Stimulated activated naive B cell treated with anti-CD40 and anti-IgM and Interleukin-4, amounts not matched to agents 10 μg/mL and 1 μg/mL and 100 μg/mL, for 72 hours (primary cell): ENCODE measurements around the gene SNN.

ENCODE experiments used
- ATAC-seq, 2 donors: fragments of 150-1000 bp; cut with Tn5 transposase; replicated peaks; 2 replicates each; pipeline ENCODE4 v1.10.0; 2021; ENCODE audit warnings: moderate library complexity in 1 of 2
- DNase-seq: peaks from one replicate; pipeline ENCODE4 v3.0.0; 2021
- H3K27ac Mint-ChIP-seq: one replicate; pipeline ENCODE4 v1.8.0; 2022; ENCODE audit warnings: mild to moderate bottlenecking, mixed read lengths
- H3K27me3 Mint-ChIP-seq, 2 donors: one replicate each; pipeline ENCODE4 v1.8.0; 2022; ENCODE audit warnings: mixed read lengths in 2 of 2
- H3K36me3 Mint-ChIP-seq, 2 donors: one replicate each; pipeline ENCODE4 v1.8.0; 2022; ENCODE audit warnings: mixed read lengths in 2 of 2, mild to moderate bottlenecking in 1 of 2
- H3K4me1 Mint-ChIP-seq, 2 donors: one replicate each; pipeline ENCODE4 v1.8.0; 2022; ENCODE audit warnings: mixed read lengths in 2 of 2, mild to moderate bottlenecking in 1 of 2
- H3K4me3 Mint-ChIP-seq, 2 donors: one replicate each; pipeline ENCODE4 v1.8.0; 2022; ENCODE audit warnings: mild to moderate bottlenecking in 2 of 2, mixed read lengths in 2 of 2, moderate library complexity in 1 of 2
- H3K9me3 Mint-ChIP-seq, 2 donors: one replicate each; pipeline ENCODE4 v1.8.0; 2022; ENCODE audit warnings: mixed read lengths in 2 of 2, mild to moderate bottlenecking in 1 of 2

The SNN gene

DNA sequence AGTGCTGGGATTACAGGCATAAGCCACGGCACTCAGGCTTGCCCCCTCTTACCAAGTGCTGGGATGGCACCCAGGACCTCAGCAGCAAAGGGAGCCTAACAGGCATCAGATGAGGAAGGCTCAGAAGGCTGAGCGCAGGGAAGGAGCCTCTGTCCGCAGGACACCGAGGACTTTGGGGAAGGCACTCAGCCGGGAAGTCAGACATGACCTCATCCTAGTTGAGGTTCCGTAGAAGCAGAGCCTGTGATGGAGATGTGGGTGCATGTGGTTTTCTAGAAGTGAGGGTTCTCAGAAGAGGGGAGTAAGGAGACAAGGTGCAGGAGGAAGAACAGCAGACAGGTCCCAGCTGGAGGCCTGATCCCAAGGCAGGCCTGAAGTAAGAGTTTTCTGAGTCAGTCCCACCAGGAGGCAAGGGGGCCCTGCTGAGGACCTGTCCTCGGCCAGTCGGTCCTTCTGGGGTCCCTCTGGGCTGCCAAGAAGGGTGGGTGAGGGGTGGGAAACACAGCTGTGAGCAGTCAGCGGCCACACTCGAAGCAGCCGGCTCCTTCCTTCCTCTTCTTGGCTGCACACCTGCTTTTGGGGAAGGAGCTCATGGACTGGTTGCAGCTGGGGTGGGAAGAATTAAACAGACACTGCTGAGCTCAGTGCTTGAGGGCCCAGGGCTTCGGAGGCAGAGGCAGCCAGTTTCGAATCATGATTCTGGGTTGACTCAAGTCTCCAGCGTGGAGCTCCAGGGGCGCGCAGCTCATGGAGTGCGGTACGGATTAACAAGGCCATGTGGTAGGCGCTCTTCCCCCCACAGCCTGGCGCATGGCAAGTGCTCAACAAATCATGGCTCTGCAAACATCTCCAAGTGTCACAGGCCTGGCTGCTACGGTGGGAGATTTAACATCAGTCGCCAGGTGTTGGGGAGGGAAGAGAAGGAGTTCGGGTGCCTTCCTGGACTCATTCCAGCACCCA, 38.9 kb upstream of the SNN start:
- peak overlapping the region; percentile 3 to 56 for H3K4me3 Mint-ChIP-seq

GRCh38 chr16:11630046-11630767, 38.0 kb upstream of the SNN start:
- H3K27ac Mint-ChIP-seq, result no peak overlapping the region
- no peaks in the 10 kb centered on the region for H3K9me3 Mint-ChIP-seq
- ATAC-seq (no peak), DNase-seq (no peak)
- no peaks in the 10 kb centered on the region for H3K36me3 Mint-ChIP-seq
- H3K4me3 Mint-ChIP-seq, result no peak overlapping the region
- peaks cover 0 to under 1% of the 10 kb centered on the region in 2 donors for H3K27me3 Mint-ChIP-seq
- H3K4me1 Mint-ChIP-seq, result peaks cover 28 to 43% of the 10 kb centered on the region in 2 donors

More for the DNA sequence above, 38.9 kb upstream of the SNN start:
- peaks cover 35 to 48% of the 10 kb centered on the region in 2 donors for H3K4me1 Mint-ChIP-seq
- no peaks in the 10 kb centered on the region for H3K9me3 Mint-ChIP-seq
- peaks cover 0 to under 1% of the 10 kb centered on the region in 2 donors for H3K36me3 Mint-ChIP-seq
- DNase-seq, result peak; percentile 33
- H3K27me3 Mint-ChIP-seq, result no peaks in the 10 kb centered on the region
- ATAC-seq, result peak; percentile 74 to 75
- peak overlapping the region; percentile 72 for H3K27ac Mint-ChIP-seq

DNA sequence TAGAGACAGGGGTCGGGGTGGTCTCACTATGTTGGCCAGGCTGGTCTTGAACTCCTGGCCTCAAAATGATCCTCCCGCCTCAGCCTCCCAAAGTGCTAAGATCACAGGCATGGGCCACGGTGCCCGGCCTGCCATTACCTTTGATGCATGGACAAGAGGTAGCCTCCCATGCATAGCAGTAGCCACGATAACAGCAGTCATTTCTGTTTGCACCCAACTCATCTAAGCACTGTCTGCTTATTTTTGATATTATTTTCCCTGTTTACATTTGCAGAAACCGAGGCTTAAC, 37.5 kb upstream of the SNN start:
- Mint-ChIP-seq H3K27me3 (peaks cover 0 to 6% of the 10 kb centered on the region in 2 donors), H3K4me3 (no peak overlapping the region), H3K4me1 (peaks cover 23 to 38% of the 10 kb centered on the region in 2 donors), H3K36me3 (no peaks in the 10 kb centered on the region), H3K9me3 (no peaks in the 10 kb centered on the region), H3K27ac (no peak overlapping the region)
- DNase-seq, result no peak
- ATAC-seq, result no peak

DNA sequence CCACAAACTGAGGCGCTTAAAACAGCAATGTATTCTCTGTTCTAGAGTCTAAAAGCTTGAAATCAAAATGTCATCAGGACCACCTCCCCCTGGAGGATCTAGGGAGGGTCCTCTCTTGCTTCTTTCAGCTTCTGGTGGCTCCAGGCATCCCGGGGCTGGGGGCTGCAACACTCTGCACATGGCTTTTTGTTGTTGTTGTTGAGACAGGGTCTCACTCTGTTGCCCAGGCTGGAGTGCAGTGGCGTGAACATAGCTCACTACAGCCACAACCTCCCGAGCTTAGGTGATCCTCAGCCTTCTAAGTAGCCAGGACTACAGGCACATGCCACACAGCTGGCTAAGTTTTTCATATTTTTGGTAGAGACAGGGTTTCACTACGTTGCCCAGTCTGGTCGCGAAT, 37.0 kb upstream of the SNN start:
- H3K9me3 Mint-ChIP-seq, result no peaks in the 10 kb centered on the region
- DNase-seq, result no peak
- H3K4me3 Mint-ChIP-seq, result no peak overlapping the region
- H3K27me3 Mint-ChIP-seq, result peaks cover 0 to 8% of the 10 kb centered on the region in 2 donors
- no peak for ATAC-seq
- no peak overlapping the region for H3K27ac Mint-ChIP-seq
- no peaks in the 10 kb centered on the region for H3K36me3 Mint-ChIP-seq
- H3K4me1 Mint-ChIP-seq, result peaks cover 23 to 37% of the 10 kb centered on the region in 2 donors

- Mint-ChIP-seq H3K9me3 (no peaks in the 10 kb centered on the region), H3K4me3 (no peak overlapping the region), H3K27ac (peak overlapping the region; percentile 56), H3K4me1 (peaks cover 23 to 37% of the 10 kb centered on the region in 2 donors), H3K27me3 (peaks cover 0 to 8% of the 10 kb centered on the region in 2 donors), H3K36me3 (no peaks in the 10 kb centered on the region)
- ATAC-seq, result no peak
- no peak for DNase-seq
Measured at GRCh38 chr16:11632455-11632939, 35.8 kb upstream of the SNN start.

- H3K9me3 Mint-ChIP-seq, result no peaks in the 10 kb centered on the region
- peaks cover 0 to 8% of the 10 kb centered on the region in 2 donors for H3K27me3 Mint-ChIP-seq
- H3K4me1 Mint-ChIP-seq, result peaks cover 20 to 34% of the 10 kb centered on the region in 2 donors
- H3K27ac Mint-ChIP-seq, result no peak overlapping the region
- H3K36me3 Mint-ChIP-seq, result no peaks in the 10 kb centered on the region
- ATAC-seq, result no peak
- no peak overlapping the region for H3K4me3 Mint-ChIP-seq
- no peak for DNase-seq
Measured at GRCh38 chr16:11633113-11633512, 35.1 kb upstream of the SNN start.

- peaks cover 7 to 8% of the 10 kb centered on the region in 2 donors for H3K27me3 Mint-ChIP-seq
- H3K4me1 Mint-ChIP-seq, result peaks cover 17 to 22% of the 10 kb centered on the region in 2 donors
- H3K27ac Mint-ChIP-seq, result no peak overlapping the region
- H3K4me3 Mint-ChIP-seq, result no peak overlapping the region
- H3K36me3 Mint-ChIP-seq, result no peaks in the 10 kb centered on the region
- no peaks in the 10 kb centered on the region for H3K9me3 Mint-ChIP-seq
- ATAC-seq (no peak), DNase-seq (no peak)
Measured at GRCh38 chr16:11634312-11634711, 33.9 kb upstream of the SNN start.

DNA sequence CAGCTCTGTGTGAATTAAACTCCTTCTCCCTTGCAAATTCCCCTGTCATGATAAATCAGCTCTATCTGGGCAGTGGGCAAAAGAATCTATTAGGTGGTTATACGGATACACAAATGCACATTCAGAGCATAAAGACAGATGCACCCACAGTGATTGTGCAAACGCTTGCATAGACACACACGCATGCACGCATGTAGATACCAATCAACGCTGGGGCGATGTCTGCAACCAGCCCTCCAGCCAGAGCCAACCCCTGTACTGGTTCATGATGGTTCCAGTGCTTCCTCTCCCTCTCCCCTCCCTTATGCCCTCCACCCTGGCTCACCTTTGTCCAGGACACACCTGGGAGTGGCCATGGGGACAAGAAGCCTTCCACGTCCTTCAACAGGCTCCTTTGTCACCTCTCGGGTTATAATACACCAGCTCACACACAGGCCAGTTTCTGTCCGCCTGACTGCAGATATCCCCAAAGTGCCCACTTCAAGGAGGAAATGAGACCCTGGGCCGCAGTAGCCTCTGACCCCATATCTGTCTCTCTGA, 33.1 kb upstream of the SNN start:
- no peak for DNase-seq
- ATAC-seq, result no peak
- no peaks in the 10 kb centered on the region for H3K36me3 Mint-ChIP-seq
- H3K27ac Mint-ChIP-seq, result no peak overlapping the region
- no peak overlapping the region for H3K4me3 Mint-ChIP-seq
- H3K9me3 Mint-ChIP-seq, result no peaks in the 10 kb centered on the region
- peaks cover 7 to 8% of the 10 kb centered on the region in 2 donors for H3K27me3 Mint-ChIP-seq
- peaks cover 12 to 13% of the 10 kb centered on the region in 2 donors for H3K4me1 Mint-ChIP-seq

DNA sequence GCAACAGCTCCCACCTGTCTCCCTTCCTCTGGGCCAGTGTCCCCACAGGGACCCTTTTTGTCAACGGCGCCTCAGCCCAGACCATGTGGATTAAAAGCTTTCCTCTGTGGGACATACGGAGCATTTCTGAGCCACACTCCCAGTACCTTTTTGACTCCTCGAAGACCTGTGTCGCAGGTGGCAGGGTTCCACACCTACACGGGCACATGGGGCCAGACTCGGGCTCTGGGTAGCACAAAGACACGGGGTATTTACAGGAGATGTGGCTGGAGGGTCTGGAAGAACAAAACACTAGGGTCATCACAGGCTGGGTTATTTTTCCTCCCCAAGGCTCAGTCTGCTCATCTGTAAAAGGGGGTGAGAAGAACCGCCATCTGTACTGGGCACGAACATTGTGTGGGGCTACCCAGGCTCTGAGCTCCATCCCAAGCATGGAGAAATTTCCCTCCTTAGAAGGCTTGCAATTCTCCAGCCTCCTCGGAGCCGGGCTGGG, 32.5 kb upstream of the SNN start:
- Mint-ChIP-seq H3K9me3 (no peaks in the 10 kb centered on the region), H3K36me3 (no peaks in the 10 kb centered on the region), H3K27me3 (peaks cover 7 to 8% of the 10 kb centered on the region in 2 donors), H3K27ac (no peak overlapping the region), H3K4me3 (no peak overlapping the region), H3K4me1 (peaks cover 9 to 11% of the 10 kb centered on the region in 2 donors)
- ATAC-seq, result no peak
- no peak for DNase-seq

- peaks cover 7 to 8% of the 10 kb centered on the region in 2 donors for H3K27me3 Mint-ChIP-seq
- no peaks in the 10 kb centered on the region for H3K36me3 Mint-ChIP-seq
- ATAC-seq (peak in 1 of 2 donors; percentile 27), DNase-seq (no peak)
- no peak overlapping the region for H3K27ac Mint-ChIP-seq
- H3K9me3 Mint-ChIP-seq, result no peaks in the 10 kb centered on the region
- no peak overlapping the region for H3K4me3 Mint-ChIP-seq
- H3K4me1 Mint-ChIP-seq, result peaks cover 13 to 16% of the 10 kb centered on the region in 2 donors
Measured at GRCh38 chr16:11636172-11636721, 32.0 kb upstream of the SNN start.

DNA sequence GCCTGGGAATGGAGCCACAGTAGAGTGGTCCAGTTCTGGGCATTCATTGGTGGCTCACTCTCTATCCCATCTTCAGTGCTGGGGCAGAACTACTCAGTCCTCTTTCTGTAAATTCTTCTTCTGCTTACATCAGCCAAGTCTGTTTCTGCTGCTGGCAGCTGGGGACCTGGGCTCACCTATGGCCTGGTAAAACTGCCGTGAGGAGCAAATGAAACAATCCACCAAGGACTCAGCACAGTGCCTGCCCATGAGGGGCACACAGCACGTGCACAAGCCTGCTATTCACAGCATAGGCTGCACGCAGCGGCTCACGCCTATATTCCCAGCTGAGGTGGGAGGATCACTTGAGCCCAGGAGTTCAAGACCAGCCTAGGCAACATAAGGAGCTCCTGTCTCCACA, 30.9 kb upstream of the SNN start:
- Mint-ChIP-seq H3K36me3 (no peaks in the 10 kb centered on the region), H3K4me1 (peaks cover 13 to 21% of the 10 kb centered on the region in 2 donors), H3K27ac (peak overlapping the region; percentile 20), H3K9me3 (no peaks in the 10 kb centered on the region), H3K4me3 (no peak overlapping the region), H3K27me3 (peaks cover 7 to 8% of the 10 kb centered on the region in 2 donors)
- no peak for DNase-seq
- ATAC-seq, result no peak

- Mint-ChIP-seq H3K27ac (no peak overlapping the region), H3K4me1 (peaks cover 15 to 27% of the 10 kb centered on the region in 2 donors)
Measured at GRCh38 chr16:11638140-11638539, 30.1 kb upstream of the SNN start.

DNA sequence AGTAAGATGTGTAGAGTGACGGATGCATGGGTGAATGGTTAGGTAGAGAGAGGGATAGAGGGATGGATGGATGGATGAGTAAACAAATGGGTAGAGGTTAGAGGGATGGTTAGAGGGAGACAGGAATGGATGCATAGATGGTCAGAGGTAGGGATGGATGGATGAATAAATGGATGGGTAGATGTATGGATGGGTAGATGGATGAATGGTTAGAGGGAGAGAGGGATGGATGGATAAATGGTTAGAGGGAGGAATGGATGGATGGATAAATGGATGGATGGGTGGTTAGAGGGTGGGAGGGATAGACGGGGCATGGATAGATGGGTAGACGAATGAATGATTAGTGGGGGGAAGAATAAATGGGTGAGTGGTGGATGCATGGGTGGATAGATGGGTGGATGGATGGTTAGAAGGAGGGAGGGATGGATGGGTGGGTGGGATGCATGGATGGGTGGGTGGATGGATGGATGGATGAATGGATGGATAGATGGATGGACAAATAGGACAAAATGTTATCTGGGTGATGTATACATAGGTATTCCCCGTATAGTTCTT, 29.2 kb upstream of the SNN start:
- H3K27me3 Mint-ChIP-seq, result peaks cover 8 to 10% of the 10 kb centered on the region in 2 donors
- H3K4me1 Mint-ChIP-seq, result peaks cover 13 to 26% of the 10 kb centered on the region in 2 donors
- ATAC-seq (no peak), DNase-seq (no peak)
- H3K27ac Mint-ChIP-seq, result no peak overlapping the region
- no peaks in the 10 kb centered on the region for H3K9me3 Mint-ChIP-seq
- H3K36me3 Mint-ChIP-seq, result no peaks in the 10 kb centered on the region
- no peak overlapping the region for H3K4me3 Mint-ChIP-seq

More at GRCh38 chr16:11638140-11638539, 30.1 kb upstream of the SNN start:
- Mint-ChIP-seq H3K27me3 (peaks cover 7 to 8% of the 10 kb centered on the region in 2 donors), H3K4me3 (no peak overlapping the region), H3K9me3 (no peaks in the 10 kb centered on the region), H3K36me3 (no peaks in the 10 kb centered on the region)
- DNase-seq, result no peak
- no peak for ATAC-seq
